Measurements from ENCODE around the gene FKBP10.
A peak's percentile ranks its signal among the peaks of the same experiment; 100 is the strongest.
"Not testable (repeated sequence)": the region's sequence is repeated elsewhere in the genome, so short reads cannot be mapped to it uniquely, and the experiment has no call there.

The FKBP10 gene

DNA sequence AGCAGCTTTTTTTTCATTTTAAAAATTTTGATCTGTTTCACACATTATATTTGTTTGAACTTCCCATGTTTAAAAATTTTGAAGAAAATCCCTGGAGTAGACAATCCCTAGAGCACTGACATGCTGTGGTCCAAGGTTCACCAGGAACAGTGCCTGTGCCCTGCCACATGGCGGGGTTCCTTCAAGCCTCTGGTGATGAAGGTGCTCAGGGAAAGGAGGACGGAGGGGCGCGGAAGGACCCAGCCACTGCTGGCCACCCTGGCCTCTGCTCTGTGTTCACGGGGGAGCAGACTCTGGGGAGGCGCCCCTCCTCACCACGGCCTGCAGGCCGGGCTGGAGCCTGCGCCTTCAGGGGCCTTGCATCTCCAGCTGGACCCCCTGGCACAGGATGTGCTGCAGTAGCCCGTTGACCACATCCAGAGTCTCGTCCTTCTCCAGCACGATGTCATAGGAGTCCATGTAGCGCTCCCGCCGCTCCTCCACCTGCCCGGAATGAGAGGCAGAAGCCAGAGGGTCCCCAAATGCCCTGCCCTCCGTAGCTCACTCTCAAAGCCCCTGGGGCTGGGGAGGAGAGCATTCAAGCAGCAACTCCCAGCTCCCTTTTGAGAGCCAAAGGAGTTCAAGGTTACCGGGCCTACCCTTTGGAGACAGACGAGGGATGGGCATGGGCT is 12.5 kb downstream of the FKBP10 start:
- in situ Hi-C loops (cut with HindIII; ENCODE audit: low sequenced_read_pairs), result no loop called here
- TF ChIP-seq, protein P1, sequence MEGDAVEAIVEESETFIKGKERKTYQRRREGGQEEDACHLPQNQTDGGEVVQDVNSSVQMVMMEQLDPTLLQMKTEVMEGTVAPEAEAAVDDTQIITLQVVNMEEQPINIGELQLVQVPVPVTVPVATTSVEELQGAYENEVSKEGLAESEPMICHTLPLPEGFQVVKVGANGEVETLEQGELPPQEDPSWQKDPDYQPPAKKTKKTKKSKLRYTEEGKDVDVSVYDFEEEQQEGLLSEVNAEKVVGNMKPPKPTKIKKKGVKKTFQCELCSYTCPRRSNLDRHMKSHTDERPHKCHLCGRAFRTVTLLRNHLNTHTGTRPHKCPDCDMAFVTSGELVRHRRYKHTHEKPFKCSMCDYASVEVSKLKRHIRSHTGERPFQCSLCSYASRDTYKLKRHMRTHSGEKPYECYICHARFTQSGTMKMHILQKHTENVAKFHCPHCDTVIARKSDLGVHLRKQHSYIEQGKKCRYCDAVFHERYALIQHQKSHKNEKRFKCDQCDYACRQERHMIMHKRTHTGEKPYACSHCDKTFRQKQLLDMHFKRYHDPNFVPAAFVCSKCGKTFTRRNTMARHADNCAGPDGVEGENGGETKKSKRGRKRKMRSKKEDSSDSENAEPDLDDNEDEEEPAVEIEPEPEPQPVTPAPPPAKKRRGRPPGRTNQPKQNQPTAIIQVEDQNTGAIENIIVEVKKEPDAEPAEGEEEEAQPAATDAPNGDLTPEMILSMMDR (IDR thresholded peaks at IDR 0.05; ENCODE audit: low read depth, low read length, missing control alignments), result no peak
- DNase-seq (ENCODE audit: low read depth), result no peak
- H3K4me3 ChIP-seq (ENCODE audit: low read depth, low read length), result no peak overlapping the region

DNA sequence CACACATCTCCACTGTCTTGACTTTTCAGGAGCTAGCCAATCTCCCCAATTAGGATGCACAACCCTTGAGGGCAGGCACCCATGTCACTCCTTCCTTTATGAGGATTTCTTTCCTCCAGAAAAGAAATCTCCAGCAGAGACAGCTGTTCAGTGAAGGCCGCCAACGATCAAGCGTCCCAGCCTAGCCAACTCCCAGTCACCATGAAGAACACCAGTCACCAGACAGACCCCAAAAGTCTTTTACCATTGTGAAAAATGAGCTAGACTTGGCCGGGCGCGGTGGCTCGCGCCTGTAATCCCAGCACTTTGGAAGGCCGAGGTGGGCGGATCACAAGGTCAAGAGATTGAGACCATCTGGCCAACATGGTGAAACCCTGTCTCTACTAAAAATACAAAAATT is 17.2 kb downstream of the FKBP10 start:
- H3K4me3 ChIP-seq (ENCODE audit: low read depth, low read length); in situ Hi-C loops (cut with HindIII; ENCODE audit: low sequenced_read_pairs); DNase-seq (ENCODE audit: low read depth): not testable (repeated sequence)

DNA sequence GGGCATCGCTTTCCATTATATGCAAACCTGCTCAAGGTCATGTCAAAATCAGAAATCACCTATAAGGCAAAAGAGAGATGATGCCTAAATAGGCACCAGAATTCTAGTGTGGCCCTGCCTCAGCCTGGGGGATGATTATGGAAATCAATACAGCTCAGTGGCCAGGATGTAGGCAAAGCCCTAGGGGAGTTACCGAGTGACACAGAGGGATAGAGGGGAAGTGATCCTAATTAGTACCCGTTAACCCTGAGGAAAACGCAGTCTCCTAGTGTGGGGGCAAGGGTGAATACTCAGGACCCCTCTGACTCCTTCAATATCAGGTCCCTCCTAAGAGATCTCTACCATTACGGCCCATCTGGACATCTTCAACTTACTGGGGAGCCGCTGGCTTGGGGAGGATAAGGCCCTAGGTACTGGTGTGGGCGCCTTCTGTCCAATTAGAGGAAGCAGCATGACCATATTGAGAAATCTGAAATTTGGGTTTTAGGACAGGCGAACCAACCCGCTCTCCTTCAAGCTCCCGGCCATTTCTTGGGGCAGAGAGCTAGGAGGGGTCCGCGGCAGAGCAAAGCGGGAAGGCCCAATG is 22.5 kb downstream of the FKBP10 start:
- TF ChIP-seq, protein P1 (IDR thresholded peaks at IDR 0.05; ENCODE audit: low read depth, low read length, missing control alignments), result no peak
- in situ Hi-C loops (cut with HindIII; ENCODE audit: low sequenced_read_pairs), result no loop called here
- peak overlapping the region; percentile 77 for H3K4me3 ChIP-seq (ENCODE audit: low read depth, low read length)
- DNase-seq (ENCODE audit: low read depth), result no peak

DNA sequence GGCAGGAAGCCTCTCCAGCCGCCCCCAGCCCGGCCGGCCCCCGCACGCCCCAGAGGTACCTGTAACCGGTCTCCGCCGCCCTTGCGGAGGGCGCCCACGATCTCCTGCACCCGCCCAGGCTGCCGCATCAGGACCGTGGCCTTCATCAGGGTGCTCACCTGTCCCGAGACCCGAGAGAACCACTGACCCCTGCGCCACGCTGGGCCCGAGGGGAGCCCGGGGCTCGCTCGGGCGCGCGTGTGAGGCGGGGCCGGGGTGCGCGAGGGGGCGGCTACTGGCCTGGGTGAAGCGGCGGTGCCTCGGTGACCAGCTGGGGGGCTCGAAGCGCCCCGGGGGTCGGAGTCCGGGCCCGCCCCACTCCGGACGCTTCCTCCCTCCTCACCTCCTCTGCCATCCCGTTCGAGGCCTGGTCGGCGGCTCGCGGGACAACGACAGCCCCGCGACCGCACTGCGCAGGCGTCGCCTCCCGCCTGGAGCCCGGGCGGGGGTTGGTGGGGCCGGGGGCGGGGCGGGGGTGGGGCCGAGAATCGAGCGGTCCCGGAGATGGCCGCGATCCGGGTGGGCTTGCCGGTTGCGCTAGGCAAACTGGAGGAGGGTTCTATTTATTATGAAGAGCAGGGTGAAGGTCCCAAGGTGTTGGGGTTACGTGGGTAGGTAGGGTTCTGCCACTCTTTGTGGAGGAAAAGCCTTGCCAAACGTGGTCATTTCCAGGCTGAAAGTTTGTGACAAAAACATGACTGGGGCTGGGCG is 23.2 kb downstream of the FKBP10 start, which contains the start of gene NT5C3B:
Gene NT5C3B (minus strand): TSS at position 433 of the 750 bp plus-strand sequence. CDS start 39 bp downstream, at position 394.
- DNase-seq (ENCODE audit: low read depth), result no peak
- TF ChIP-seq, protein P1 (IDR thresholded peaks at IDR 0.05; ENCODE audit: low read depth, low read length, missing control alignments), result no peak
- H3K4me3 ChIP-seq (ENCODE audit: low read depth, low read length), result peak within 1 kb of the TSS; percentile 77
- in situ Hi-C loops (cut with HindIII; ENCODE audit: low sequenced_read_pairs), result no loop called here

DNA sequence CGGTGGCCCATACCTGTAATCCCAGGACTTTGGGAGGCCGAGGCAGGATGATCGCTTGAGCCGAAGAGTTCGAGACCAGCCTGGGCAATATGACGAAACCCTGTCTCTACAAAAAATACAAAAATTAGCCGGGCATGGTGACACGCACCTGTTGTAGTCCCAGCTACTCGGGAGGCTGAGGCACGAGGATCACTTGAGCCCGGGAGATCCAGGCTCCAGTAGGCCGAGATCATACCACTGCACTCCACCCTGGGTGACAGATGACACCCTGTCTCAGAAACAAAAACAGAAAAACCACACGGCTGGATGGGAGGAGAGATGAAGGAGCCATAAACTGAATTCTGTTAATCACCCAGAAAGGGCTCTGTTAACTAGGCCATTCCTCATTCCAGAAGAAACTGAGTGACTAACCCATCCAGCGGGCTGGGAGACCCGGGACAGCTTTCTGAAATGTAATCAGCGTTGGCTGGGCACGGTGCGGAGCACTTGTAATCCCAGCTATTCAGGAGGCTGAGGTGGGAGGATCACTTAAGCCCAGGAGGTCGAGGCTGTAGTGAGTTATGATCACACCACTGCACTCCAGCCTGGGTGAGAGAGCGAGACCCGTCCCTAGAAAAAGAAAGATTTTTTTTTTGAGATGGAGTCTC is 23.9 kb downstream of the FKBP10 start:
- DNase-seq (ENCODE audit: low read depth), result no peak
- in situ Hi-C loops (cut with HindIII; ENCODE audit: low sequenced_read_pairs), result no loop called here
- H3K4me3 ChIP-seq (ENCODE audit: low read depth, low read length), result peak overlapping the region; percentile 77
- TF ChIP-seq, protein P1 (IDR thresholded peaks at IDR 0.05; ENCODE audit: low read depth, low read length, missing control alignments), result no peak

DNA sequence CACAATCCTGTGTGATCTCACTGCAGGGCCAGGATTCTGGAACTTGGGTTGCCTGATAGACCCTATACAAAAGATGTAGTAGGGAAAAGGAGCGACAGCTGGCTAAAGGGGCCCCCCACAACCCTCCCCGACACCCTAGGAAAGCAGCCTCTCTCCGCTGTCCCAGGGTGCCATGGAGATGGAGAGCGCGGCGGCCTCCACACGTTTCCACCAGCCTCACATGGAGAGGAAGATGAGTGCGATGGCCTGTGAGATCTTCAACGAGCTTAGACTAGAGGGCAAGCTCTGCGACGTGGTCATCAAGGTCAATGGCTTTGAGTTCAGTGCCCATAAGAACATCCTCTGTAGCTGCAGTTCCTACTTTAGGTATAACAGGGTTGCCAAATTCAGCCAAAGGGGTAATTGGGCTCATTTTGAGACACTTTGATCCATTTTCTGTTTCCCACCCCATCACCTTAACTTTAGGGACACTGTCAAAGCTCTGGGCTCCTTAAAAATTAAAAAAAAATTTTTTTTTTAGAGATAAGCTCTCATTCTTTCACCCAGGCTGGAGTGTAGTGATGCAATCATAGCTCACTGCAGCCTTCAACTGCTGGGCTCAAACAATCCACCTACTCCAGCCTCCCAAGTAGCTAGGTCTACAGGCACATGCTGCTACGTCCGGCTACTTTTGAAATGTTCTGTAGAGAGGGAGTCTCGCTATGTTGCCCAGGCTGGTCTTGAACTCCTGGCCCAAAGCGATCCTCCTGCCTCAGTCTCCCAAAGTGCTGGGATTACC is 25.1 kb downstream of the FKBP10 start, which contains the start of gene KLHL10:
Gene KLHL10 (plus strand): TSS at position 65 of the 778 bp plus-strand sequence. CDS start 108 bp downstream, at position 173.
- TF ChIP-seq, protein P1 (IDR thresholded peaks at IDR 0.05; ENCODE audit: low read depth, low read length, missing control alignments), result no peak
- no peak for DNase-seq (ENCODE audit: low read depth)
- in situ Hi-C loops (cut with HindIII; ENCODE audit: low sequenced_read_pairs), result no loop called here
- no peak within 1 kb of the TSS for H3K4me3 ChIP-seq (ENCODE audit: low read depth, low read length)

DNA sequence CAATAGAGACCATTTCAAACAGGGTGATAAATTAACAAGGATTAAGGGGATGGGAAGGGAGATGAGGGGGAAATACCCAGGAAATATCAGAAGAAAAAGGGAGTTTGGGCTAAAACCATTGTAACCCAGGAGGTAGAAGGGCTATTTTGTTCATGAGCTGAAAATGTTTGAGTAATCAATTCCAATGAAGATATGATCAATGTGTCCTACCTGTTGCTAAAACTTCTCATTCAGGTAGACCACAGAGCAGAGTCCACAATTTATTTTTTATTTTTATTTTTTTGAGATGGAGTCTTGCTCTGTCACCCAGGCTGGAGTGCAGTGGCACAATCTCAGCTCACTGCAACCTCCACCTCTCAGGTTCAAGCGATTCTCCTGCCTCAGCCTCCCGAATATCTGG is 26.6 kb downstream of the FKBP10 start:
- H3K4me3 ChIP-seq (ENCODE audit: low read depth, low read length); DNase-seq (ENCODE audit: low read depth); in situ Hi-C loops (cut with HindIII; ENCODE audit: low sequenced_read_pairs): not testable (repeated sequence)

DNA sequence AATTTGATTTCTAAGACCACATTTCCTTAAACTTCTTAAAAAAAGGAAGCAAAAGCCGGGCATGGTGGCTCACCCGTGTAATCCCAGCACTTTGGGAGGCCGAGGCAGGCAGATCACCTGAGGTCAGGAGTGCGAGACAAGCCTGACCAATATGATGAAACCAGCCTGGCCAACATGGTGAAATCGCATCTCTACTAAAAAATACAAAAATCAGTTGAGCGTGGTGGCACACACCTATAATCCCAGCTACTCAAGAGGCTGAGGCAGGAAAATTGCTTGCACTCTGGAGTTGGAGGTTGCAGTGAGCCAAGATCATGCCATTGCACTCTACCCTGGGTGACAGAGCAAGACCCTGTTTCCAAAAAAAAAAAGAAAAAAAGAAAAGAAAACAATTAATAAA is 28.0 kb downstream of the FKBP10 start:
- DNase-seq (ENCODE audit: low read depth); in situ Hi-C loops (cut with HindIII; ENCODE audit: low sequenced_read_pairs); H3K4me3 ChIP-seq (ENCODE audit: low read depth, low read length): not testable (repeated sequence)
